Erythroblast (primary cell): Measurements from ENCODE around the gene ELAVL1.

Source experiments
- GATA1 ChIP-seq: IDR thresholded peaks from 2 replicates; pipeline ENCODE4 v1.6.1; 2011; ENCODE audit warnings: low read depth, mild to moderate bottlenecking, control low read depth, low read length, moderate library complexity
- POLR2A ChIP-seq: IDR thresholded peaks from 2 replicates; pipeline ENCODE4 v1.6.1; 2011; ENCODE audit warnings: mild to moderate bottlenecking, low read length

GRCh38 chr19:7925171-7925851 is 80.1 kb downstream of the ELAVL1 start:
- TF ChIP-seq POLR2A, result no peak
- TF ChIP-seq GATA1, result no peak
